Measurements from ENCODE around the gene STAB1.

DNA sequence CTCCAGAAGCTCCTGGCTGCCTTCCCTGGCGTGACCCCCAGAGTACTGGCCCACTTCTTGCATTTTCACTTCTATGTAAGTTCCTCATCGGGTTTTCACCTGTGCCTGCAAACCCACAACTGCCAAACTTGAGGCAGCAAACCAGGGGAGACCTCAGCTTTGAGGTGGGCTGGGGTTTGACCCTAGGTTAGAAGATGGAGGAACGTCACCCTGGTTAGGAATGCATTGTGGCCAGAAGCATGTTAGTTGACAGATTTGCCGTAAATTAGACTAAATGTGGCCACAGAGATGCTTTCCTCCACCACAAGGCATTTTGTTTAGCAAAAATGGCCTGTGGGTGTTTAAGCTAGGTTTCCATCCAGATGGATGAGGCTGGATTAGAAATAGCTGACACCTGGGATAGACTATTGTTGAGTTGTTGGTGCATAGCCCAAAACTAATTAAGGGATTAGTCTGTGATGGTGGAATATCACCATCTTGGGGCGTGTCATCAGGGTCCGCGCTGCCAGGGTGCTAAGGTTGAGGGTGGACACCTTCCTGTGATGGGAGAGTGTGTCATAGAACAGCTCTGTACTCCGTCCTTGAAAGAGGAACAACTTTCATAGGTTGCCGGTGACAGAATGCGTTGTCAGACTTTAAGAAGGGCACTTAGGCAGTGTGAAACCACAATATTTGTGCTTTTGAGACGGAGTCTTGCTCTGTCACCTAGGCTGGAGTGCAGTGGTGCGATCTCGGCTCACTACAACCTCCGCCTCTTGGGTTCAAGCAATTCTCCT is 36.2 kb upstream of the STAB1 start:
- TF ChIP-seq RAD51 (IDR thresholded peaks at IDR 0.05; ENCODE audit: borderline replicate concordance): no peak
- TF ChIP-seq ZNF274 (CRISPR knock-in tag; IDR thresholded peaks at IDR 0.05): no peak

All from HepG2 (cell line).